K562 (cell line): ENCODE measurements around the gene TMC6. TPM values are rescaled to one million over a fixed set of nuclear protein-coding genes. Genes with fewer than 3 reads are reported as not detected.
A peak's percentile ranks its signal among the peaks of the same experiment; 100 is the strongest.

Experiments used
- CBX2 ChIP-seq: fragments of 200-600 bp; sonication (generic); IDR thresholded peaks from one replicate; pipeline ENCODE4 v1.6.1; 2012; ENCODE audit warnings: mild to moderate bottlenecking, low read length, inconsistent platforms; ENCODE audit not compliant: insufficient read depth, poor library complexity, severe bottlenecking
- FIP1L1 ChIP-seq: fragments of 200-400 bp; formaldehyde crosslinking; IDR thresholded peaks from 2 replicates; pipeline ENCODE4 v1.6.1; 2018; ENCODE audit warnings: mild to moderate bottlenecking, low read depth, low read length; ENCODE audit not compliant: poor library complexity, severe bottlenecking
- ILF3 ChIP-seq: fragments of 450-650 bp; IDR thresholded peaks from 2 replicates; pipeline ENCODE4 v1.6.1; 2018; ENCODE audit warnings: antibody characterized with exemption, mild to moderate bottlenecking, moderate library complexity, borderline replicate concordance
- L3MBTL2 ChIP-seq: fragments of 450-650 bp; IDR thresholded peaks from 2 replicates; pipeline ENCODE4 v1.6.1; 2016; ENCODE audit warnings: mild to moderate bottlenecking, moderate library complexity
- NCOR1 ChIP-seq: fragments of 450-650 bp; IDR thresholded peaks from 2 replicates; pipeline ENCODE4 v1.6.1; 2016; ENCODE audit warnings: mild to moderate bottlenecking, moderate library complexity
- NR4A1 ChIP-seq, 2 experiments: fragments of 250-450 bp in 1 of 2; fragments of 450-650 bp in 1 of 2; sonication (Bioruptor Pico) in 1 of 2; IDR thresholded peaks; 2 replicates each; pipeline versions ENCODE4 v1.4.0 to v1.6.1; 2016 to 2020; ENCODE audit warnings: mild to moderate bottlenecking in 2 of 2, missing compliant biosample characterization in 1 of 2, missing genetic modification characterization in 1 of 2, moderate library complexity in 1 of 2
- POLR2G ChIP-seq: fragments of 200-400 bp; formaldehyde crosslinking; IDR thresholded peaks from 2 replicates; pipeline ENCODE4 v1.6.1; 2017; ENCODE audit warnings: low read depth, mild to moderate bottlenecking, antibody characterized with exemption, low read length, moderate library complexity
- SOX6 ChIP-seq: fragments of 450-650 bp; IDR thresholded peaks from 2 replicates; pipeline ENCODE4 v1.6.1; 2014; ENCODE audit warnings: mild to moderate bottlenecking
- ZNF224 ChIP-seq: sonication (generic); formaldehyde crosslinking; IDR thresholded peaks from 2 replicates; pipeline ENCODE4 v1.8.0; 2022; ENCODE audit warnings: mild to moderate bottlenecking, missing genetic modification reagents
- ZNF274 ChIP-seq: IDR thresholded peaks from 2 replicates; pipeline ENCODE4 v1.6.1; 2011; ENCODE audit warnings: low read depth, mild to moderate bottlenecking, low read length, moderate library complexity, borderline replicate concordance
- ZNF384 ChIP-seq: IDR thresholded peaks from 2 replicates; pipeline ENCODE4 v1.6.1; 2012; ENCODE audit warnings: low read depth, low read length, improper control_type of control experiment
- ZNF696 ChIP-seq: fragments of 250-450 bp; sonication (Bioruptor Pico); conservative IDR thresholded peaks from 2 replicates; pipeline ENCODE4 v1.4.0; 2020; ENCODE audit warnings: mild to moderate bottlenecking, moderate library complexity
- ZSCAN29 ChIP-seq: fragments of 450-650 bp; IDR thresholded peaks from 2 replicates; pipeline ENCODE4 v1.6.1; 2017
- polyA plus RNA-seq, 8 experiments: library from polyadenylated mRNA; depleted of rRNA in 4 of 8; stranded (reverse) in 5 of 8; unstranded in 3 of 8; fragments of >200 nt; fragmentation: Nextera tagmentation in 2 of 8; fragmentation: Illumina TruSeq in 1 of 8; extraction: Ambion mirVana in 2 of 8; extraction: Trizol in 1 of 8; gene quantifications; 2 replicates each; pipeline versions ENCODE4 v1.2.1 to v1.2.3, GENCODE V29; 2011 to 2014; ENCODE audit warnings: inconsistent platforms in 1 of 8, missing spikeins in 1 of 8
- total RNA-seq, 7 experiments: library from RNA; depleted of rRNA in 6 of 7; stranded (reverse); fragments of >200 nt in 6 of 7; fragmentation: Illumina TruSeq in 2 of 7; extraction: Trizol in 2 of 7; gene quantifications; 2 replicates each; pipeline versions ENCODE4 v1.2.1 to v1.2.3, GENCODE V29; 2011 to 2021; ENCODE audit warnings: low replicate concordance in 1 of 7
- TF ChIP-seq, protein P1 (sequence below): fragments of 250-450 bp; sonication (Bioruptor Pico); IDR thresholded peaks from 2 replicates; pipeline ENCODE4 v1.8.0; 2021; ENCODE audit warnings: borderline replicate concordance, mild to moderate bottlenecking, moderate library complexity; ENCODE audit not compliant: poor library complexity, severe bottlenecking
- TF ChIP-seq, protein P2 (sequence below): fragments of 250-450 bp; sonication (Bioruptor Pico); IDR thresholded peaks from 2 replicates; pipeline ENCODE4 v1.4.0; 2020
- TF ChIP-seq, protein P3 (sequence below), 2 experiments: IDR thresholded peaks; 2 replicates each; pipeline ENCODE4 v1.6.1; 2011; ENCODE audit warnings: borderline replicate concordance in 1 of 2, control low read depth in 1 of 2, low read depth in 1 of 2, low read length in 1 of 2, mild to moderate bottlenecking in 1 of 2, mixed read lengths in 1 of 2, moderate library complexity in 1 of 2; ENCODE audit not compliant: insufficient read depth in 1 of 2, insufficient read length in 1 of 2, poor library complexity in 1 of 2, severe bottlenecking in 1 of 2; ENCODE audit errors: extremely low read depth in 1 of 2
- TF ChIP-seq, protein P4 (sequence below): fragments of 250-450 bp; sonication (Bioruptor Pico); IDR thresholded peaks from 2 replicates; pipeline ENCODE4 v1.8.0; 2022; ENCODE audit warnings: inconsistent platforms

Gene TMC6
- total and polyA plus RNA-seq, 9 of the 15 experiments (the other 6 are each of a cell fraction or from before 2014, with no cell fraction given), result 4.1 to 351 (median 66.9) TPM

DNA sequence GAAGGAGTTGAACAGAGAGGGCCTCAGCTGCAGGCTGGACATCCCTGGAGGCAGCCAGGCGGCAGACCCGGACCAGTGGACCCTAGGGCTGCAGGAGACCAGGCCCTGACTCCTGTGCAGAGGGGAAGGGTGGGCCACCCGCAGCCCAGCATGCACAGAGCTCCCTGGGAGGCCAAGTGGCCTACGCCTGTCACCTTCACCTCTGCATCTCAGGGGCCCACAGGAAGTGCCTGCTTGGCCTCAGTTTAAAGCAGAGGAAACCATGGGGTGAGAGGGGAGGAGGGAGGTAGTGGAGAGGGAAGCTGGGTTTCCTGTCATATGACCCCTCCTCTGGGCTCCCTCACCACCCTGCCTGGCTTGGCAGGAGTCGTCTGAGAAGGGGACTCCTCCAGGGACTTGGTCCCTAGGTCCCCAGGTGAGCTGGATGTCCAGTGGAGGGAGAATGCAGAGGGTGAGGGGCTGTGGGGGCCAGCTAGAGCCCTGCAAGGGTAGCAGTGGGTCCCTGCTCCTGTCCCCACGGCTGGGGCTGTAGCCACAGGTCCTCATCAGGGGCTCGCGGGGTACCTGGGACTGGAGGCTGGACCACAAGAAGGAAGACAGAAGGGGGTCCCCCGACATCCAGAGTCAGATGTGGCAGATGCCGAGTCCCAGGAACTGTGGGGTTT is 2.0 kb upstream of the TMC6 start, which contains the start of gene TMC8 (continued):
- TF ChIP-seq, protein P1, sequence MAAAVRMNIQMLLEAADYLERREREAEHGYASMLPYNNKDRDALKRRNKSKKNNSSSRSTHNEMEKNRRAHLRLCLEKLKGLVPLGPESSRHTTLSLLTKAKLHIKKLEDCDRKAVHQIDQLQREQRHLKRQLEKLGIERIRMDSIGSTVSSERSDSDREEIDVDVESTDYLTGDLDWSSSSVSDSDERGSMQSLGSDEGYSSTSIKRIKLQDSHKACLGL, result peak; percentile 9
- peak; percentile 51; the same call in 1 of the 2 replicates for TF ChIP-seq POLR2G
- no peak for TF ChIP-seq ILF3
- TF ChIP-seq ZNF696 (CRISPR knock-in tag), result no peak
- peak; percentile 39; the same call in 1 of the 2 replicates for TF ChIP-seq L3MBTL2
- TF ChIP-seq, protein P2, sequence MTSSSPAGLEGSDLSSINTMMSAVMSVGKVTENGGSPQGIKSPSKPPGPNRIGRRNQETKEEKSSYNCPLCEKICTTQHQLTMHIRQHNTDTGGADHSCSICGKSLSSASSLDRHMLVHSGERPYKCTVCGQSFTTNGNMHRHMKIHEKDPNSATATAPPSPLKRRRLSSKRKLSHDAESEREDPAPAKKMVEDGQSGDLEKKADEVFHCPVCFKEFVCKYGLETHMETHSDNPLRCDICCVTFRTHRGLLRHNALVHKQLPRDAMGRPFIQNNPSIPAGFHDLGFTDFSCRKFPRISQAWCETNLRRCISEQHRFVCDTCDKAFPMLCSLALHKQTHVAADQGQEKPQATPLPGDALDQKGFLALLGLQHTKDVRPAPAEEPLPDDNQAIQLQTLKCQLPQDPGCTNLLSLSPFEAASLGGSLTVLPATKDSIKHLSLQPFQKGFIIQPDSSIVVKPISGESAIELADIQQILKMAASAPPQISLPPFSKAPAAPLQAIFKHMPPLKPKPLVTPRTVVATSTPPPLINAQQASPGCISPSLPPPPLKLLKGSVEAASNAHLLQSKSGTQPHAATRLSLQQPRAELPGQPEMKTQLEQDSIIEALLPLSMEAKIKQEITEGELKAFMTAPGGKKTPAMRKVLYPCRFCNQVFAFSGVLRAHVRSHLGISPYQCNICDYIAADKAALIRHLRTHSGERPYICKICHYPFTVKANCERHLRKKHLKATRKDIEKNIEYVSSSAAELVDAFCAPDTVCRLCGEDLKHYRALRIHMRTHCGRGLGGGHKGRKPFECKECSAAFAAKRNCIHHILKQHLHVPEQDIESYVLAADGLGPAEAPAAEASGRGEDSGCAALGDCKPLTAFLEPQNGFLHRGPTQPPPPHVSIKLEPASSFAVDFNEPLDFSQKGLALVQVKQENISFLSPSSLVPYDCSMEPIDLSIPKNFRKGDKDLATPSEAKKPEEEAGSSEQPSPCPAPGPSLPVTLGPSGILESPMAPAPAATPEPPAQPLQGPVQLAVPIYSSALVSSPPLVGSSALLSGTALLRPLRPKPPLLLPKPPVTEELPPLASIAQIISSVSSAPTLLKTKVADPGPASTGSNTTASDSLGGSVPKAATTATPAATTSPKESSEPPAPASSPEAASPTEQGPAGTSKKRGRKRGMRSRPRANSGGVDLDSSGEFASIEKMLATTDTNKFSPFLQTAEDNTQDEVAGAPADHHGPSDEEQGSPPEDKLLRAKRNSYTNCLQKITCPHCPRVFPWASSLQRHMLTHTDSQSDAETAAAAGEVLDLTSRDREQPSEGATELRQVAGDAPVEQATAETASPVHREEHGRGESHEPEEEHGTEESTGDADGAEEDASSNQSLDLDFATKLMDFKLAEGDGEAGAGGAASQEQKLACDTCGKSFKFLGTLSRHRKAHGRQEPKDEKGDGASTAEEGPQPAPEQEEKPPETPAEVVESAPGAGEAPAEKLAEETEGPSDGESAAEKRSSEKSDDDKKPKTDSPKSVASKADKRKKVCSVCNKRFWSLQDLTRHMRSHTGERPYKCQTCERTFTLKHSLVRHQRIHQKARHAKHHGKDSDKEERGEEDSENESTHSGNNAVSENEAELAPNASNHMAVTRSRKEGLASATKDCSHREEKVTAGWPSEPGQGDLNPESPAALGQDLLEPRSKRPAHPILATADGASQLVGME (CRISPR knock-in tag), result 0 out of 2 replicates have a peak, but pooled peaks have one; percentile 61
- TF ChIP-seq NCOR1, result peak; percentile 0; the same call in 1 of the 2 replicates
- TF ChIP-seq ZSCAN29, result no peak
- no peak for TF ChIP-seq CBX2
- TF ChIP-seq SOX6, result no peak
- no peak for TF ChIP-seq ZNF384
- TF ChIP-seq FIP1L1, result no peak
- TF ChIP-seq, protein P3, sequence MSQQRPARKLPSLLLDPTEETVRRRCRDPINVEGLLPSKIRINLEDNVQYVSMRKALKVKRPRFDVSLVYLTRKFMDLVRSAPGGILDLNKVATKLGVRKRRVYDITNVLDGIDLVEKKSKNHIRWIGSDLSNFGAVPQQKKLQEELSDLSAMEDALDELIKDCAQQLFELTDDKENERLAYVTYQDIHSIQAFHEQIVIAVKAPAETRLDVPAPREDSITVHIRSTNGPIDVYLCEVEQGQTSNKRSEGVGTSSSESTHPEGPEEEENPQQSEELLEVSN (IDR thresholded peaks at IDR 0.05; ENCODE audit: borderline replicate concordance in 1 of 2, extremely low read depth in 1 of 2, insufficient read depth in 1 of 2, insufficient read length in 1 of 2, low read depth in 1 of 2, low read length in 1 of 2, poor library complexity in 1 of 2, severe bottlenecking in 1 of 2), result no peak
- TF ChIP-seq ZNF224, result no peak
- no peak; the same call in 1 of the 2 replicates for TF ChIP-seq NR4A1 (CRISPR knock-in tag; IDR thresholded peaks at IDR 0.05)
- 0 out of 2 replicates have a peak, but pooled peaks have one; percentile 49 for TF ChIP-seq NR4A1 (tag; IDR thresholded peaks at IDR 0.05)
- TF ChIP-seq ZNF274, result no peak
- TF ChIP-seq, protein P4, sequence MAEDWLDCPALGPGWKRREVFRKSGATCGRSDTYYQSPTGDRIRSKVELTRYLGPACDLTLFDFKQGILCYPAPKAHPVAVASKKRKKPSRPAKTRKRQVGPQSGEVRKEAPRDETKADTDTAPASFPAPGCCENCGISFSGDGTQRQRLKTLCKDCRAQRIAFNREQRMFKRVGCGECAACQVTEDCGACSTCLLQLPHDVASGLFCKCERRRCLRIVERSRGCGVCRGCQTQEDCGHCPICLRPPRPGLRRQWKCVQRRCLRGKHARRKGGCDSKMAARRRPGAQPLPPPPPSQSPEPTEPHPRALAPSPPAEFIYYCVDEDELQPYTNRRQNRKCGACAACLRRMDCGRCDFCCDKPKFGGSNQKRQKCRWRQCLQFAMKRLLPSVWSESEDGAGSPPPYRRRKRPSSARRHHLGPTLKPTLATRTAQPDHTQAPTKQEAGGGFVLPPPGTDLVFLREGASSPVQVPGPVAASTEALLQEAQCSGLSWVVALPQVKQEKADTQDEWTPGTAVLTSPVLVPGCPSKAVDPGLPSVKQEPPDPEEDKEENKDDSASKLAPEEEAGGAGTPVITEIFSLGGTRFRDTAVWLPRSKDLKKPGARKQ (CRISPR knock-in tag), result no peak
